Vagina (tissue), 2 donors: ENCODE measurements around the gene RPL18A.

ENCODE experiments used
- CTCF ChIP-seq, 3 experiments: fragments of 450-650 bp in 2 of 3; fragments of 200-600 bp in 1 of 3; sonication (generic) in 1 of 3; IDR thresholded peaks; one replicate each; pipeline ENCODE4 v1.5.1; 2017 to 2019; ENCODE audit warnings: antibody characterized with exemption in 3 of 3, mild to moderate bottlenecking in 2 of 3, moderate library complexity in 2 of 3
- POLR2A ChIP-seq, 2 donors: fragments of 450-650 bp; IDR thresholded peaks; one replicate each; pipeline ENCODE4 v1.6.1; 2017; ENCODE audit warnings: antibody characterized with exemption in 2 of 2, mild to moderate bottlenecking in 2 of 2, moderate library complexity in 2 of 2
- POLR2AphosphoS5 ChIP-seq, 2 donors: sonication (generic); formaldehyde crosslinking; IDR thresholded peaks; one replicate each; pipeline ENCODE4 v1.9.0; 2017; ENCODE audit warnings: antibody characterized with exemption in 2 of 2, mild to moderate bottlenecking in 2 of 2, low read depth in 1 of 2; ENCODE audit not compliant: insufficient read depth in 1 of 2

- TF ChIP-seq CTCF (IDR thresholded peaks at IDR 0.05) (no peak), POLR2A (IDR thresholded peaks at IDR 0.05) (no peak), POLR2AphosphoS5 (IDR thresholded peaks at IDR 0.05; ENCODE audit: insufficient read depth in 1 of 2, low read depth in 1 of 2) (no peak)
These were observed 9.0 kb downstream of the RPL18A start for GRCh38 chr19:17868669-17869068.
